GM18873 (cell line): Measurements from ENCODE around the gene SHLD1.

Experiments used
- ATAC-seq: cut with Tn5 transposase; IDR thresholded peaks from one replicate; pipeline ENCODE4 v1.9.1; 2021; ENCODE audit warnings: mild to moderate bottlenecking, moderate library complexity, moderate number of reproducible peaks; ENCODE audit not compliant: unreplicated experiment, low FRiP score

SHLD1 gene

GRCh38 chr20:5809495-5809894 is 59.3 kb downstream of the SHLD1 start:
- ATAC-seq, result no peak

GRCh38 chr20:5810800-5811422 is 60.7 kb downstream of the SHLD1 start:
- no peak for ATAC-seq

GRCh38 chr20:5811746-5812145 is 61.5 kb downstream of the SHLD1 start:
- ATAC-seq, result no peak

GRCh38 chr20:5818346-5818681 is 68.1 kb downstream of the SHLD1 start:
- ATAC-seq, result no peak

- ATAC-seq, result no peak
These were observed 70.5 kb downstream of the SHLD1 start for GRCh38 chr20:5820738-5821137.

GRCh38 chr20:5821627-5822215 is 71.5 kb downstream of the SHLD1 start:
- ATAC-seq, result no peak

- no peak for ATAC-seq
These were observed 72.4 kb downstream of the SHLD1 start for GRCh38 chr20:5822569-5822968.

- no peak for ATAC-seq
These were observed 75.0 kb downstream of the SHLD1 start for GRCh38 chr20:5825130-5825719.

- ATAC-seq, result no peak
These were observed 77.1 kb downstream of the SHLD1 start for GRCh38 chr20:5827098-5827853.

- no peak for ATAC-seq
These were observed 77.7 kb downstream of the SHLD1 start for GRCh38 chr20:5827861-5828260.

- ATAC-seq, result no peak
These were observed 79.1 kb downstream of the SHLD1 start for GRCh38 chr20:5829241-5829809.

GRCh38 chr20:5831539-5832237 is 81.5 kb downstream of the SHLD1 start:
- ATAC-seq, result no peak

- no peak for ATAC-seq
These were observed 83.2 kb downstream of the SHLD1 start for GRCh38 chr20:5833309-5833941.

- ATAC-seq, result no peak
These were observed 84.3 kb downstream of the SHLD1 start for GRCh38 chr20:5834436-5835005.

- no peak for ATAC-seq
These were observed 85.2 kb downstream of the SHLD1 start for GRCh38 chr20:5835321-5835821.

GRCh38 chr20:5835871-5836270 is 85.7 kb downstream of the SHLD1 start:
- ATAC-seq, result no peak

- ATAC-seq, result no peak
These were observed 86.4 kb downstream of the SHLD1 start for GRCh38 chr20:5836569-5836968.

GRCh38 chr20:5840411-5841002 is 90.3 kb downstream of the SHLD1 start:
- no peak for ATAC-seq

- no peak for ATAC-seq
These were observed 91.3 kb downstream of the SHLD1 start for GRCh38 chr20:5841522-5841921.
